RWPE1 (cell line): ENCODE data around the gene FBXW2.

Source experiments
- CTCF ChIA-PET: fragments of 350-600 bp; sonication (Branson Sonifier 250); formaldehyde crosslinking; extraction: SDS; loops from one replicate; lab custom pipeline; 2021; lab: Yijun Ruan, JAX
- POLR2A ChIA-PET: fragments of 400-600 bp; formaldehyde crosslinking; extraction: SDS; loops from one replicate; lab custom pipeline; 2020; ENCODE audit warnings: antibody characterized with exemption; ENCODE audit not compliant: low non-redundant PET; lab: Yijun Ruan, JAX
- DNase-seq: peaks from one replicate; pipeline ENCODE4 v3.0.0; 2012; ENCODE audit warnings: low spot score
- H3K27ac ChIP-seq: fragments of 450-650 bp; 2 replicates; pipeline ENCODE4 v1.5.1; 2017
- CTCF ChIP-seq: fragments of 450-650 bp; conservative IDR thresholded peaks from 2 replicates; pipeline ENCODE4 v1.5.1; 2017; ENCODE audit warnings: low read depth, mild to moderate bottlenecking

Gene FBXW2

GRCh38 chr9:120759755-120760400 lies 33.3 kb downstream of the FBXW2 start:
- ChIA-PET POLR2A (no interaction called here), CTCF (interaction anchor here (0.7 kb wide), 1 partner anchor 28 kb away, joined by 4 read pairs; no protein-coding TSS in a partner anchor)
- H3K27ac ChIP-seq: no peak overlapping the region
- no peak for DNase-seq
- TF ChIP-seq CTCF: no peak

GRCh38 chr9:120758544-120758943 lies 34.7 kb downstream of the FBXW2 start:
- ChIA-PET CTCF (interaction anchor here (0.6 kb wide), 1 partner anchor 797 kb away, joined by 3 read pairs; no protein-coding TSS in a partner anchor), POLR2A (no interaction called here)
- no peak for DNase-seq
- no peak overlapping the region for H3K27ac ChIP-seq
- no peak for TF ChIP-seq CTCF

- DNase-seq: no peak
- ChIA-PET POLR2A (no interaction called here), CTCF (interaction anchor here (0.6 to 2.1 kb wide), 6 partner anchors 8 to 303 kb away, joined by 3 to 7 read pairs (median 3); no protein-coding TSS in a partner anchor)
- TF ChIP-seq CTCF: no peak
- H3K27ac ChIP-seq: no peak overlapping the region
These were observed 35.9 kb downstream of the FBXW2 start for GRCh38 chr9:120757026-120757913.

GRCh38 chr9:120756531-120756930 lies 36.7 kb downstream of the FBXW2 start:
- no peak for TF ChIP-seq CTCF
- CTCF ChIA-PET: interaction anchor here (0.6 to 2.1 kb wide), 14 partner anchors 9 to 315 kb away, joined by 3 to 8 read pairs (median 4); no protein-coding TSS in a partner anchor
- no peak for DNase-seq
- POLR2A ChIA-PET: no interaction called here
- H3K27ac ChIP-seq: no peak overlapping the region

GRCh38 chr9:120755810-120756434 lies 37.3 kb downstream of the FBXW2 start:
- 0 out of 2 replicates have a peak overlapping the region, but pooled peaks have one; percentile 26 for H3K27ac ChIP-seq
- peak; percentile 96 for TF ChIP-seq CTCF
- peak; percentile 90 for DNase-seq

GRCh38 chr9:120755044-120755443 lies 38.2 kb downstream of the FBXW2 start:
- ChIA-PET POLR2A (no interaction called here), CTCF (interaction anchor here (0.6 to 2.1 kb wide), 10 partner anchors 11 to 307 kb away, joined by 3 to 10 read pairs (median 5); partner anchors contain the start of gene FBXW2)

More at GRCh38 chr9:120755810-120756434, 37.3 kb downstream of the FBXW2 start:
- POLR2A ChIA-PET: interaction anchor here (0.6 kb wide), 1 partner anchor 619 kb away, joined by 4 read pairs; no protein-coding TSS in a partner anchor
- CTCF ChIA-PET: interaction anchor here (0.5 to 2.1 kb wide), 19 partner anchors 9 to 315 kb away, joined by 3 to 10 read pairs (median 5); partner anchors contain the start of gene FBXW2

More at GRCh38 chr9:120755044-120755443, 38.2 kb downstream of the FBXW2 start:
- DNase-seq: no peak
- H3K27ac ChIP-seq: no peak overlapping the region
- TF ChIP-seq CTCF: no peak
